GM19452 (cell line): ENCODE data around the gene TRAPPC12.

ENCODE experiments used
- ATAC-seq: cut with Tn5 transposase; IDR thresholded peaks from one replicate; pipeline ENCODE4 v1.9.1; 2021; ENCODE audit not compliant: unreplicated experiment

Gene TRAPPC12

GRCh38 chr2:3465844-3466481 is 86.5 kb downstream of the TRAPPC12 start:
- ATAC-seq, result no peak

GRCh38 chr2:3466482-3466863 is 87.0 kb downstream of the TRAPPC12 start:
- ATAC-seq, result no peak

GRCh38 chr2:3466966-3467365 is 87.5 kb downstream of the TRAPPC12 start:
- ATAC-seq, result no peak

- ATAC-seq, result no peak
These were observed 88.2 kb downstream of the TRAPPC12 start for GRCh38 chr2:3467654-3468053.

GRCh38 chr2:3468296-3468988 is 88.9 kb downstream of the TRAPPC12 start:
- ATAC-seq, result no peak

- no peak for ATAC-seq
These were observed 90.0 kb downstream of the TRAPPC12 start for GRCh38 chr2:3469486-3469885.

GRCh38 chr2:3470166-3470651 is 90.7 kb downstream of the TRAPPC12 start:
- ATAC-seq, result no peak

- ATAC-seq, result no peak
These were observed 91.6 kb downstream of the TRAPPC12 start for GRCh38 chr2:3470856-3471737.

GRCh38 chr2:3472296-3472695 is 92.8 kb downstream of the TRAPPC12 start:
- ATAC-seq, result no peak

GRCh38 chr2:3472966-3473365 is 93.5 kb downstream of the TRAPPC12 start:
- ATAC-seq, result no peak

- no peak for ATAC-seq
These were observed 96.3 kb downstream of the TRAPPC12 start for GRCh38 chr2:3475771-3476170.

- ATAC-seq, result no peak
These were observed 97.0 kb downstream of the TRAPPC12 start for GRCh38 chr2:3476321-3476984.

- ATAC-seq, result no peak
These were observed 97.5 kb downstream of the TRAPPC12 start for GRCh38 chr2:3476985-3477327.

- no peak for ATAC-seq
These were observed 99.4 kb downstream of the TRAPPC12 start for GRCh38 chr2:3478846-3479385.

GRCh38 chr2:3479430-3480320 is 100.2 kb downstream of the TRAPPC12 start:
- no peak for ATAC-seq

GRCh38 chr2:3480352-3481010 is 101.0 kb downstream of the TRAPPC12 start:
- no peak for ATAC-seq

GRCh38 chr2:3481011-3481400 is 101.5 kb downstream of the TRAPPC12 start:
- no peak for ATAC-seq

GRCh38 chr2:3481736-3482362 is 102.4 kb downstream of the TRAPPC12 start:
- no peak for ATAC-seq

GRCh38 chr2:3482363-3482821 is 102.9 kb downstream of the TRAPPC12 start:
- ATAC-seq, result no peak
